ENCODE results near the gene PON1. TPM values are rescaled to one million over a fixed set of nuclear protein-coding genes. Genes with fewer than 3 reads are reported as not detected.

PON1 gene
- total RNA-seq, 1 donor from 2014 or later = not detected

- no peak for TF ChIP-seq CTCF (IDR thresholded peaks at IDR 0.05)
- no peak overlapping the region for H3K4me3 Mint-ChIP-seq (ENCODE audit: unreplicated experiment)
- no peaks in the 10 kb centered on the region for H3K4me1 Mint-ChIP-seq (ENCODE audit: low read depth)
- DNase-seq (ENCODE audit: low spot score) = no peak
- H3K27me3 Mint-ChIP-seq (ENCODE audit: low read depth) = no peaks in the 10 kb centered on the region
- no peak overlapping the region for H3K27ac Mint-ChIP-seq (ENCODE audit: unreplicated experiment)
- no peaks in the 10 kb centered on the region for H3K36me3 Mint-ChIP-seq (ENCODE audit: low read depth)
- no peaks in the 10 kb centered on the region for H3K9me3 Mint-ChIP-seq (ENCODE audit: low read depth)
Measured at GRCh38 chr7:95255691-95256090, 68.6 kb downstream of the PON1 start.

- Mint-ChIP-seq H3K27ac (ENCODE audit: unreplicated experiment) (no peak overlapping the region), H3K27me3 (ENCODE audit: low read depth) (no peaks in the 10 kb centered on the region), H3K9me3 (ENCODE audit: low read depth) (no peaks in the 10 kb centered on the region), H3K4me1 (ENCODE audit: low read depth) (no peaks in the 10 kb centered on the region), H3K4me3 (ENCODE audit: unreplicated experiment) (no peak overlapping the region), H3K36me3 (ENCODE audit: low read depth) (no peaks in the 10 kb centered on the region)
- no peak for DNase-seq (ENCODE audit: low spot score)
- no peak for TF ChIP-seq CTCF (IDR thresholded peaks at IDR 0.05)
Measured at GRCh38 chr7:95253986-95254385, 70.3 kb downstream of the PON1 start.

GRCh38 chr7:95251966-95252365, 72.4 kb downstream of the PON1 start:
- Mint-ChIP-seq H3K4me1 (ENCODE audit: low read depth) (peaks cover 2% of the 10 kb centered on the region), H3K4me3 (ENCODE audit: unreplicated experiment) (no peak overlapping the region), H3K27me3 (ENCODE audit: low read depth) (no peaks in the 10 kb centered on the region), H3K27ac (ENCODE audit: unreplicated experiment) (no peak overlapping the region), H3K36me3 (ENCODE audit: low read depth) (no peaks in the 10 kb centered on the region), H3K9me3 (ENCODE audit: low read depth) (no peaks in the 10 kb centered on the region)
- TF ChIP-seq CTCF (IDR thresholded peaks at IDR 0.05) = no peak
- no peak for DNase-seq (ENCODE audit: low spot score)

GRCh38 chr7:95250571-95250970, 73.8 kb downstream of the PON1 start:
- no peak overlapping the region for H3K4me3 Mint-ChIP-seq (ENCODE audit: unreplicated experiment)
- H3K4me1 Mint-ChIP-seq (ENCODE audit: low read depth) = peaks cover 9% of the 10 kb centered on the region
- no peaks in the 10 kb centered on the region for H3K36me3 Mint-ChIP-seq (ENCODE audit: low read depth)
- no peak for TF ChIP-seq CTCF (IDR thresholded peaks at IDR 0.05)
- no peak overlapping the region for H3K27ac Mint-ChIP-seq (ENCODE audit: unreplicated experiment)
- DNase-seq (ENCODE audit: low spot score) = no peak
- no peaks in the 10 kb centered on the region for H3K27me3 Mint-ChIP-seq (ENCODE audit: low read depth)
- H3K9me3 Mint-ChIP-seq (ENCODE audit: low read depth) = no peaks in the 10 kb centered on the region

Other genes starting within 250 kb of the PON1 start
- gene PON3, start 71.8 kb upstream of the PON1 start, total RNA-seq = not detected in 3 replicates
- 91.6 to 94.2 TPM (median 92.1 TPM) in 3 replicates for gene PON2, start 110.5 kb upstream of the PON1 start, total RNA-seq
- not detected in 3 replicates for gene ASB4, start 161.4 kb upstream of the PON1 start, total RNA-seq